Small intestine (tissue), 7 donors: ENCODE results near the gene ELOVL3. TPM values are rescaled to one million over a fixed set of nuclear protein-coding genes. Genes with fewer than 3 reads are reported as not detected.
A peak's percentile ranks its signal among the peaks of the same experiment; 100 is the strongest.

Experiments used
- DNase-seq, 2 donors: peaks; one replicate each; pipeline versions ENCODE4 v3.0.0 to v3.0.0-alpha.2; 2013
- FAIRE-seq: peaks from 2 replicates; lab custom pipeline; 2012; peaks lifted over from hg19 to GRCh38; lab: Jason Lieb, UNC
- H3K27ac ChIP-seq, 3 donors: one replicate each; pipeline ENCODE4 v1.5.1; 2013; ENCODE audit warnings: low read length in 2 of 3, mild to moderate bottlenecking in 2 of 3, control low read depth in 1 of 3, inconsistent platforms in 1 of 3, low read depth in 1 of 3, moderate library complexity in 1 of 3
- H3K27me3 ChIP-seq, 3 donors: one replicate each; pipeline ENCODE4 v1.6.1; 2013; ENCODE audit warnings: low read length in 3 of 3, inconsistent platforms in 1 of 3; ENCODE audit not compliant: control insufficient read depth in 3 of 3, insufficient read depth in 3 of 3
- H3K36me3 ChIP-seq, 3 donors: one replicate each; pipeline ENCODE4 v1.6.1; 2013; ENCODE audit warnings: low read length in 3 of 3, inconsistent platforms in 1 of 3, low read depth in 1 of 3, mild to moderate bottlenecking in 1 of 3, moderate library complexity in 1 of 3; ENCODE audit not compliant: control insufficient read depth in 3 of 3, insufficient read depth in 2 of 3
- H3K4me1 ChIP-seq, 3 donors: one replicate each; pipeline ENCODE4 v1.6.1; 2013; ENCODE audit warnings: low read length in 2 of 3, inconsistent platforms in 1 of 3, low read depth in 1 of 3, mild to moderate bottlenecking in 1 of 3, moderate library complexity in 1 of 3; ENCODE audit not compliant: control insufficient read depth in 3 of 3, insufficient read depth in 2 of 3
- H3K4me3 ChIP-seq, 3 donors: one replicate each; pipeline ENCODE4 v1.5.1; 2013; ENCODE audit warnings: low read length in 3 of 3, control low read depth in 1 of 3, inconsistent platforms in 1 of 3, low read depth in 1 of 3, mild to moderate bottlenecking in 1 of 3, moderate library complexity in 1 of 3
- H3K9me3 ChIP-seq, 2 donors: one replicate each; pipeline ENCODE4 v1.6.1; 2013; ENCODE audit warnings: low read depth in 1 of 2, low read length in 1 of 2; ENCODE audit not compliant: control insufficient read depth in 2 of 2, insufficient read depth in 1 of 2
- WGBS, 3 donors: extraction: QIAGEN DNeasy Blood & Tissue Kit; methylation state at CpG; one replicate each; pipeline ENCODE4 v1.1.7; 2013; 5-methylcytosine and 5-hydroxymethylcytosine counted together
- polyA plus RNA-seq, 4 donors: library from polyadenylated mRNA; stranded (reverse) in 3 of 4; unstranded in 1 of 4; fragments of 200-250 nt in 3 of 4; fragments of 120-200 nt in 1 of 4; gene quantifications; one replicate each; pipeline versions ENCODE4 v1.2.1 to v1.2.3, GENCODE V29; 2013
- donor health status: healthy with polysubstance abuse.
- donor health status: control.
- donor health status: control.
- donor health status: Bipolar disorder and iron deficiency.
- donor health status: healthy.

The ELOVL3 gene
- polyA plus RNA-seq, 4 donors, result 0.40 to 0.42 TPM; not detected in 2

- WGBS, 3 donors, result 68 to 76% (median 74%) methylated on average over 1 of the region's 1 CpG
- Histone ChIP-seq H3K9me3 (no peaks in the 10 kb centered on the region), H3K27ac (no peak overlapping the region), H3K4me3 (no peak overlapping the region), H3K36me3 (peaks cover 0 to 22% (median 0%) of the 10 kb centered on the region in 3 donors), H3K27me3 (no peaks in the 10 kb centered on the region), H3K4me1 (peaks cover 0 to 2% (median 0%) of the 10 kb centered on the region in 3 donors)
- FAIRE-seq, result no peak
- DNase-seq, result no peak
Measured at GRCh38 chr10:102254426-102254825, 28.3 kb downstream of the ELOVL3 start.

- WGBS, 3 donors, result 95 to 98% (median 97%) methylated on average over 2 of the region's 2 CpGs
- Histone ChIP-seq H3K36me3 (peaks cover 0 to 25% (median 0%) of the 10 kb centered on the region in 3 donors), H3K4me1 (peaks cover 0 to 1% (median 0%) of the 10 kb centered on the region in 3 donors), H3K4me3 (no peak overlapping the region), H3K27me3 (no peaks in the 10 kb centered on the region), H3K9me3 (no peaks in the 10 kb centered on the region), H3K27ac (no peak overlapping the region)
- no peak for FAIRE-seq
- no peak for DNase-seq
Measured at GRCh38 chr10:102255404-102255803, 29.3 kb downstream of the ELOVL3 start.

- Histone ChIP-seq H3K36me3 (peaks cover 5 to 35% (median 5%) of the 10 kb centered on the region in 3 donors), H3K27ac (no peak overlapping the region), H3K27me3 (no peaks in the 10 kb centered on the region), H3K4me1 (peaks cover 0 to 3% (median 0%) of the 10 kb centered on the region in 3 donors), H3K9me3 (no peaks in the 10 kb centered on the region), H3K4me3 (no peak overlapping the region)
- FAIRE-seq, result no peak
- DNase-seq, result no peak
Measured at GRCh38 chr10:102261196-102261595, 35.1 kb downstream of the ELOVL3 start.

GRCh38 chr10:102261842-102262241 is 35.7 kb downstream of the ELOVL3 start:
- peaks cover 0 to 3% (median 0%) of the 10 kb centered on the region in 3 donors for H3K4me1 ChIP-seq
- no peaks in the 10 kb centered on the region for H3K9me3 ChIP-seq
- H3K36me3 ChIP-seq, result peaks cover 5 to 30% (median 5%) of the 10 kb centered on the region in 3 donors

GRCh38 chr10:102262744-102263370 is 36.8 kb downstream of the ELOVL3 start:
- FAIRE-seq (no peak), DNase-seq (peak in 1 of 2 donors; percentile 36)
- Histone ChIP-seq H3K9me3 (no peaks in the 10 kb centered on the region), H3K4me3 (no peak overlapping the region), H3K27me3 (no peaks in the 10 kb centered on the region), H3K36me3 (peaks cover 5 to 29% (median 5%) of the 10 kb centered on the region in 3 donors), H3K4me1 (peaks cover 0 to 3% (median 0%) of the 10 kb centered on the region in 3 donors), H3K27ac (peak overlapping the region in 1 of 3 donors; percentile 25)
- 71 to 84% (median 81%) methylated on average over 4 of the region's 4 CpGs for WGBS, 3 donors

More at GRCh38 chr10:102261842-102262241, 35.7 kb downstream of the ELOVL3 start:
- Histone ChIP-seq H3K27me3 (no peaks in the 10 kb centered on the region), H3K4me3 (no peak overlapping the region), H3K27ac (no peak overlapping the region)
- DNase-seq (no peak), FAIRE-seq (no peak)
- 77 to 86% (median 85%) methylated on average over 6 of the region's 6 CpGs for WGBS, 3 donors

GRCh38 chr10:102264371-102264770 is 38.3 kb downstream of the ELOVL3 start:
- no peak for DNase-seq
- FAIRE-seq, result no peak
- Histone ChIP-seq H3K27me3 (no peaks in the 10 kb centered on the region), H3K4me3 (no peak overlapping the region), H3K27ac (no peak overlapping the region), H3K36me3 (peaks cover 5 to 30% (median 5%) of the 10 kb centered on the region in 3 donors), H3K9me3 (no peaks in the 10 kb centered on the region), H3K4me1 (peaks cover 0 to 7% (median 0%) of the 10 kb centered on the region in 3 donors)
- 79 to 88% (median 87%) methylated on average over 4 of the region's 4 CpGs for WGBS, 3 donors

GRCh38 chr10:102266670-102267069 is 40.6 kb downstream of the ELOVL3 start:
- peaks cover 0 to 7% (median 0%) of the 10 kb centered on the region in 3 donors for H3K4me1 ChIP-seq
- DNase-seq (no peak), FAIRE-seq (no peak)
- no peaks in the 10 kb centered on the region for H3K27me3 ChIP-seq
- no peaks in the 10 kb centered on the region for H3K9me3 ChIP-seq
- H3K27ac ChIP-seq, result no peak overlapping the region
- no peak overlapping the region for H3K4me3 ChIP-seq
- H3K36me3 ChIP-seq, result peaks cover 5 to 25% (median 5%) of the 10 kb centered on the region in 3 donors
- 95 to 97% (median 97%) methylated on average over 3 of the region's 3 CpGs for WGBS, 3 donors

GRCh38 chr10:102267748-102268147 is 41.6 kb downstream of the ELOVL3 start:
- H3K27ac ChIP-seq, result no peak overlapping the region
- H3K4me3 ChIP-seq, result no peak overlapping the region
- peaks cover 0 to 7% (median 0%) of the 10 kb centered on the region in 3 donors for H3K4me1 ChIP-seq
- DNase-seq, result no peak
- H3K9me3 ChIP-seq, result no peaks in the 10 kb centered on the region
- no peak for FAIRE-seq
- peaks cover 0 to 23% (median 5%) of the 10 kb centered on the region in 3 donors for H3K36me3 ChIP-seq
- no peaks in the 10 kb centered on the region for H3K27me3 ChIP-seq
